OCI-M2 (cell line): Measurements from ENCODE around the gene LSP1.

Experiments
- DNase-seq: peaks from one replicate; lab custom pipeline; 2025; ENCODE audit not compliant: unreplicated experiment; lab: John Stamatoyannopoulos, UW

Gene LSP1

DNA sequence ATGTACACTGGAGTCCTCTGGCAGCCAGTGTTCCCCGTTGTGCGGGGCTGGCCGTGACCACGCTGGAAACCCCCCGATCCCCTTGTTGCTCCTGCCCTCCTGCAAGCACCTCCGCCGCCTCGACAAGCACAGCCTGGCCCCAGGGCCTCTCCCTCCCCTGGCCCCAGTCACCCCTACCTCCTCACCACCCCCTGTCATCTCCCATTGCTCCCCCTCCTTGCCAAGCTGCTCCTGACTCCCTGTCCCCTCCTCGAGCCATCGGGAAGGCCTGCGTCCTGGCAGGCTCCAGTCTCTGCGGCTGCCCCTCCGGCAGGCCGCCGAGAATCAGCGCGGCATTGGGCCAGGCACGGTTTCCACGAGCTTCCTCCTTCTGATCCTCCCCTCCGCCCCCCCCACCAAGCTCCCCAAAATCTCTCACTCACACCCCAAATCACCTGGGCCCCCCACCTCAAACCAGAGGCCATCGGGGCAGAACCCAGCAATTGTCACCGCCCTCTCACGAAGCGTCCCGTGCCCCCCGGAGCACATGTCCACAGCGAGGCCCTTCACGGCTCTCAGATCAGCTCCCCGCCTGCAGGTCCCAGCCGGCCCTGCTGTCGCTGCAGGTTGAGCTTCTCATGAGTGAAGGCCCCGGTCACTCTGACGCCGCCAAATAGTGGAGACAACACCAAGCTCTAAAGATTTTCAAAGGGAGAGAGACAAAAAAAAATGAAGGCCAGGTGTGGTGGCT is 5.7 kb upstream of the LSP1 start:
- DNase-seq = no peak

- DNase-seq = no peak
Observed at GRCh38 chr11:1847926-1848639, 4.8 kb upstream of the LSP1 start.

DNA sequence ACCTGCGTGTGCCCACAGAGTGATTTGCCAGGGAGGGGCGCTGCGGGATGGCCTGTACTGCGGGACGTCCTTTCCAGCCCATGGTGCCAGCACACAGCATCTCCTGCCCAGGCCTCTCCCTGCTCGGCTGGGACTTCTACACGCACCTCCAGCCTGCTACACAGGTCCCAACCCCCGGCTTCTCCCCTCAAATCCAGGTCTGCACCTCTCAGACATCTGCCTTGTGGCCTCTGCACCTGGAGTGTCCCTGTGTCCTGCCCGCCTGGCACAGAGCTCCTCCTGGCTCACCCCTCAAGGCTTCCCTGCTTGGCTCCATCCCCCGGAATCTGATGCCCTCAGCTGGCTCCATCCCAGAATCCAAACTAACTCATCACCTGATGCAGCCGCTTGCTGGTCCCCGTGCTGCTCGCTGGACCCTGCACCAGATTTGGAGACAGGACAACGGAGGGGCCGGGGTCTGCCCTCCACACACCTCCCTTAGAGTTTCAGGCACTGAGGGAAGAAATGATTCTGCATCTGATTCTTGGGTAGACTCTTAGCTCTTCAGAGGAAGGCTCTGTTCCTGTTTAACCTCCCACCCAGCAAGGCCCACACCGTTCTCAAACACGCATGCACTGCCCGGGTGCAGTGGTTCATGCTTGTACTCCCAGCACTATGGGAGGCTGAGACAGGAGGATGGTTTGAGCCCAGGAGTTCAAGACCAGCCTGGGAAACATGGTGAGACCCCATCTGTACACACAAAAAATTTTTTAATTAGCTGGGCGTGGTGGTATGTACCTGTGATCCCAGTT is 4.0 kb upstream of the LSP1 start:
- no peak for DNase-seq

- DNase-seq = no peak
Observed at GRCh38 chr11:1851468-1852180, 1.3 kb upstream of the LSP1 start.

DNA sequence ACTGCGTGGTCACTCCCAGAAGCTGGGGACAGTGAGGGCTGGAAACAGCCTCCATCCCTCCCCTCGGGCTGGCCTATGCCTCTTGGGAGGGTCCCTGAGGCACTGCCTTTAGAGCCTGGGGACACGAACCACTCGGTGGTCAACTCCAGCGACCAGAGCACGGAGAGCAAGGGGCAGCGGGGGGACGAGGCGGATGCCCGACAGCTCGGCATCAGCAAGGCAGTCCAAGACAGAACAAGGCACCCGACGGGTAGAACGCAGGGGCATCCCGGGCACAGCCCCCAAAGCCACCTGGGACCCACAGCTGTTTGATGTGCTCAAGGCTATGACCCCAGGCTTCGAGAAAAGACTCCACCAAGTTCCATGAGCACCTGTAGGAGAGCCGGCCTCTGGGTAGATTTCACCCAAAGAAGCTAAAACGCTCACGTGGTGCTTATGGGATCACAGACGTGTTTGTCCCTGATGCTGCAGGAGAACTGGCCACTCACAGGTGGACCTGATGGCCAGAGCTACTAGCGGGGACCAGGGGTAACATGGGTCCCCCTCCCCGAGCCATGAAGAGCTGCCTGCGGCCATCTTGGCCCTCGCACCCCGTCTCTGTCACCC is 510 bp upstream of the LSP1 start:
- no peak for DNase-seq

- DNase-seq = no peak
Observed at GRCh38 chr11:1853376-1854131, 670 bp downstream of the LSP1 start.

GRCh38 chr11:1854132-1854948 is 1.5 kb downstream of the LSP1 start:
- DNase-seq = no peak

GRCh38 chr11:1854949-1855885 is 2.3 kb downstream of the LSP1 start:
- DNase-seq = no peak

GRCh38 chr11:1855886-1856265 is 3.0 kb downstream of the LSP1 start:
- DNase-seq = no peak

DNA sequence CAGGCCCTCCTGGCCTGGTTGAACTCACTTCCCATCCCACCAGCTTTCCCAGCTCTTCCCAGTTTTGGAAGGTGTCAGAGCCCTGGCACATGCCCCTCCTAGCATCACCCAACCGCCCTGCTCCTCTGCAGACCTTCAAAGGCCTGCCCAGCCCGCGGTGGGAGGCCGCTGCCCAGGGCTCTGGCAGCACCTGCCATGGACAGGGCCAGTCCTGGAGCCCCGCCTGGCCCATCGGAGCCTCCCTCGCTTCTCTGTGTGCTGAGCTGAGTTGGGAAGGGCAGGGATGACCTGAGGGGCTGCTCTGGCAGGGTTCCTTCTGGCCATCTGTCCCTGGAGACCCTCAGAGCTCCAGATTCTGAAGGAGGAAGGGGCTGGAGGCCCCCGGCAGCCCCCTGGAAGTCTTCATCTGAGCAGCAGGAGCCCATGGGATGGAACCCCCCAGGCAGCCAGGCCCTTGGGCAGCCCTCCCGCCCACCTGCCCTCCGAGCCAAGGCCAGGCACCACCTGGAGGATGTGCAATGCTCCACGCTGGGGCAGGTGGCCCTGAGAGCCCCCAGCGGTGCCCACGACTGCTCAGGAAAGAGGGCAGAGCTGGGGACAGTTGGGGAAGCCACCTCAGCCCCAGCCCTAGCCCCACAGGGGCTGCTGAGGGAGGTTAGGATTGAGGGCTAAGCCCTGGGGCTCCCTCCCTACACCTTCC is 3.6 kb downstream of the LSP1 start:
- DNase-seq = no peak

DNA sequence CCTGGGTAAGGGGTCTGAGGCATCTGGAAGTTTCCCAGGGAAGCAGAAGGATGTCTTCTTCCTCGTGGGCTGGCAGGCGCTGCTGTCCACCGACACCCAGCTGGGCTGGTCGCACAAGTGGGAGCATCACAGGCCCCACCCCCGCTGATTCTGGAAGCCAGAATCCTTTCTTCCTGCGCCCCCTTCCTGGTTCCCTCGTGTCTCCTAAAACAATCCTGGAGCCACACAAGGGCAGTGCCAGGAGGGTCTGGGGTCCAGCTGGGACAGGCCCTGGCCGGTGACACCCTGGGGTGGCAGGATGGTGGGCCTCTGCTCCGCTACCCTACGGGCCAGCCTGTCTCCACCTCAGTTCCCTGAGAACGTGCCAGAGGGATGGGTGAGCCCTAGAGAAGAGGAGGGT is 4.2 kb downstream of the LSP1 start:
- DNase-seq = no peak

GRCh38 chr11:1858154-1858553 is 5.3 kb downstream of the LSP1 start:
- DNase-seq = no peak

- no peak for DNase-seq
Observed at GRCh38 chr11:1858576-1858975, 5.7 kb downstream of the LSP1 start.

- DNase-seq = no peak
Observed at GRCh38 chr11:1859004-1859403, 6.1 kb downstream of the LSP1 start.

DNA sequence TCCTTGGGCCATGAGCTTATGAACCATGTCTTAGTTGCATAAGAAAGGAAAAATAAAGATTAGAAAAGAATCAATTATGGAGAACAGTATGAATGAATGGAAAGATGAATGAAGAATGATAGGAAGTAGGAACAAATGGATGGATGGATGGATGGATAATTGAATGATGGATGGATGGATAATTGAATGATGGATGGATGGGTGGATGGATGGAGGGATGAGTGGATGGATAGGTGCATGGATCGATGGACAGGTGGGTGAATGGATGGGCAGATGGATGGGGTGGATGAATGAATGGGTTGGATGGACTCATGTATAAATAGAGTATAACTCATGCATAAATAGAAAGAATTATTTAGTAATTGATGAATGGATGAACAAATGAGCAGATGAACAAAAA is 7.2 kb downstream of the LSP1 start:
- no peak for DNase-seq

DNA sequence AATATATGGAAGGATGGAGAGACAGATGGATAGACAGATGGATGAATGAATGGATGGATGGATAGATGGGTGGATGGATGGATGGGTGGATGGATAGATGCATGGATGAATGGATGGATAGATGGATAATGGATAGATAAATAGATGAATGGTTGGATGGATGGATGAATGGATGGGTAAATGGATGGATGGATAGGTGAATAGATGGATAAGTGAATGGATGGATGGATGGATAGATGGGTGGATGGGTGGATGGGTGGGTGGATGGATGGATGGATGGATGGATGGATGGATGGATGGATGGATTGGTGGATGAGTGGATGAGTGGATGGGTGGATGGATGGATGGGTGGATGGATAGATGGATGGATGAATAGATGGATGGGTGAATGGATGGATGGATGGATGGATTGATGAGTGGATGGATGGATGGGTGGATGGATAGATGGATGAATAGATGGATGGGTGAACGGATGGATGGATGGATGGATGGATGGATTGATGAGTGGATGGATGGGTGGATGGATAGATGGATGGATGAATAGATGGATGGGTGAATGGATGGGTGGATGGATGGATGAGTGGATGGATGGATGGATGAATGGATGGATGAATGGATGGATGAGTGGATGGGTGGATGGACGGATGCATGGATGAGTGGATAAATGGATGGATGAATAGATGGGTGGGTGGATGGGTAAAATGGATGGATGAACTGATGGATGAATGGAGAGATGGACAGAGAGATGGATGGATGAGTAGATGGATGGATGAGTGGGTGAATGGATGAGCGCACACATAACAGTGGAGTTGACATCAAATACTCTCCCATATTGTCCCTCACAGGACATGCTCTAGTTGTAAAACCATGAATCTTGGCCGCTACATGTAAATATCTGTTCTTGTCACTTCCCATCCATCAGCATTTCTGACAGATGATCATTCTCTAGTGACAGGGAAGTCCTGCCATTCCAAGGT is 8.8 kb downstream of the LSP1 start:
- no peak for DNase-seq
